HG02798 (cell line): ENCODE results near the gene CLDN7.
A peak's percentile ranks its signal among the peaks of the same experiment; 100 is the strongest.
"Not testable (repeated sequence)": the region's sequence is repeated elsewhere in the genome, so short reads cannot be mapped to it uniquely, and the experiment has no call there.

Experiments
- ATAC-seq: cut with Tn5 transposase; IDR thresholded peaks from one replicate; pipeline ENCODE4 v1.9.1; 2021; ENCODE audit warnings: mild to moderate bottlenecking; ENCODE audit not compliant: unreplicated experiment, poor library complexity

Gene CLDN7

DNA sequence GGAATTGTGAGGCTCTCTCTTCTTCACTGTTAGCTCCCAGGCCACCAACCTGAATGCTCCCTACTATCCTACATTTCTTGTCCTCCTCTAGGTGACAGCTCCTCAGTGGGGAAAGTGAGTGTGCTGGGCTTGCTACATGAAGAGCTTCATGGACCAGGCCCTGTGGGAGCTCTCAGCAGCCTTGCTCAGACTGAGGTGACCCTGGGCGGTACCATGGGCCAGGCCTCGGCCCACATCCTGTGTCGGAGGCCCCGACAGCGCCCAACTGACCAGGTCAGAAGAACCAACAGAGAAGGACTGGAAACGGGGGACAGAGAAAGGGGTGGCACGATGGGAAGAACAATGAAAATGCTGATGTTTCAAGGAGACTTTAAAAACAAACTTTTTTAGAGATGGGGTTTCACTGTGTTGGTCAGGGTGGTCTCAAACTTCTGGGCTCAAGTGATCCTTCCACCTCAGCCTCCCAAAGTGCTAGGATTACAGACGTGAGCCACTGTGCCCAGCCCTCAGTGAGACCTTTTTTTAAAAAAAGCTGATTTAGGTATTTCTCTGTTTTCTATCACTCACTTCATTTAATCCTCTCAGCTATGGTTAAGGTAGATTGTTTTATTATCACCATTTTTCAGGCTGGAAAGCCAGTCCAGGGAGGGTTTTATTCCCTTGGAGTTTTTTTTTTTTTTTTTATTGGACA lies 5.4 kb downstream of the CLDN7 start:
- ATAC-seq, result no peak

DNA sequence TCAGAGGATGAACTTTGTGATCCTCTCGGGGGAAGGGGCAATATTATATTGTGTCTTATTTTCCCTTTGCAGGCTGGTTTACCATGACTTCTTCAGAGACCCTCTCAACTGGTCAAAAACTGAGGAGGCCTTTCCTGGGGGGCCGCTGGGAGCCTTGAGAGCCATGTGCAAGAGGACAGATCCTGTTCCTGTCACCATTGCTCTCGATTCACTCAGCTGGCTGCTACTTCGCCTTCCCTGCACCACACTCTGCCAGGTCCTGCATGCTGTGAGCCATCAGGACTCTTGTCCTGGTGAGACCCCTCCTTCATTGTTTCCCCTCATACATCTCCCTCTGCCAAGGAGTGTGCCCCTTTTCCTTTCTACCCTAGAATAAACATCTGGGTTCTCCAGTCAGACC lies 7.8 kb downstream of the CLDN7 start:
- no peak for ATAC-seq

DNA sequence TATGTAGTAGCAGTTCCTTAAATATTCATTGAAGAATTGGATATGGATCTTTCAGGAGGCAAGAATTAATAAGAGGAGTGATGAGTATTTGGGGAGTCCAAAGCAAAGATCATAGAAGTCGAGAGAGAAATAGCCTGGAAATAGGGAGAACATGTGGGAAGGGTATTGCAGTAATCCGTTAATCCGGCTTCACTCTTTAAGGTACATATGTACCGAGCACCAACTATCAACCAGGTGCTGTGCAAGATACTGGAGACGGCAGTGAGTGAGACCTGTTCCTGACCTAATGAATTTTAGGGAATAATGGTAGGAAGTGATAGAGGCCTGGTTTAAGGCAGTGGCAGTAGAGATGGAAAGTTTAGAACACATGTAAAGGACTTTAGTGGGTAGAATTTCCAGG lies 9.2 kb downstream of the CLDN7 start:
- no peak for ATAC-seq

DNA sequence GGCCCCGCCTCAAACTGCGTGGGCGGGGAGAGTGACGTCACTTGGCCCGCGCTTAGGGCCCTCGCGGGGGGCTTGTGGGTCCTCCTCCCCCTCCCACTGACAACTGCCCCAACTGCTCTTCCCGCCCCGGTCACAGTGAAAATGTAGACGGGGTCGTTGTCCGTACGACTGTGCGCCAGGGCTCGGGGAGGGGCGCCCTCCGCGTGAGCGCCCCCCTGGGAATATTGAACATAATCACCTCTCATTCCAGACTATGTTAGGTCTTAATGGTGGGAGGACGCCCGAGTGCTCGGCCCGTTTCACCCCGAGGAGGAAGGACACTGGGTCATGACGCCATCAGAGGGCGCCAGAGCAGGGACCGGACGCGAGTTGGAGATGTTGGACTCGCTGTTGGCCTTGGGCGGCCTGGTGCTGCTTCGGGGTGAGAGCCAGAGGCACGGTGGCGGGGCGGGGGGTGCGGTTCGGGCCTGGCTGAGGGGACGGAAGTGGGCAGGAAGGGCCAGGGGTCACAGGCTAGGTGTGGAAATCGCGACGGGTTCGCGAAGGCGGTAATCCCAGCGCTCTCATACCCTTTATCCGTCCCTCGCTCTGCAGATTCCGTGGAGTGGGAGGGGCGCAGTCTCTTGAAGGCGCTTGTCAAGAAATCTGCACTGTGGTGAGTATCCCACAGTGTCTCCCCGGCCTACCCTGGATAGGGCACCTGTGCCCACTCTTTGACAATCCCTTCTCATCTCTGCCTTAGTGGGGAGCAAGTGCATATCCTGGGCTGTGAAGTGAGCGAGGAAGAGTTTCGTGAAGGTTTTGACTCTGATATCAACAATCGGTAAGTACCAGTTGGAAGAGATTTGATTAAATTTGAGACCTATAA lies 9.9 kb downstream of the CLDN7 start, which contains the start of gene ELP5:
TSS of gene ELP5 (plus strand) at position 40 of the 868 bp plus-strand sequence. CDS start at position 376, 336 bp downstream.
- peak; percentile 51 for ATAC-seq

DNA sequence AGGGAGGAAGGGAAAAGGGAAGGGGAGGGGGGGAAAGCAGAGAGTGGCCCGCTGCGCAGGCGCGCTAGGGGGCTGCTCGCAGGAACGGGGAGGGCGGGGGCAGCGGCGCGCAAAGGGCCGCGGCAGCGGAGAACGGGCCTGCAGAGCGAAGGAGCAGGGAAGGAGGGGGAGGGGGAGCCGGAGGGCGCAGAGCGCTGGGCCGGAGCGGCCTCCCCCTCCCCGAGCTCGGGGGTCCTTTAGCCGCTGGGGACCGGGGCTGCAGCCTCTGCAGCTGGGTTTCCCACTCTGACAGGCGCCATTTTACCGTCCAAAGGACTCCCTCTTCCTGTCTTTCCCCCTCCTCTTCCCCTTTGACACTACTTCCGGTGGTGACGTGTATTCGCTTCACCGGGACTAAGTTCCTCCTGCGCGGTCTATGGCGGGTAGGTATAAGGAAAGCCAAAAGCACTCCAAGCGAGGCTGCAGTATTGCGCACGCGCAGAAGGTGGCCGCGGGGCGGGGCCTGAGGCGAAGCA lies 10.6 kb downstream of the CLDN7 start, which contains the start of gene CTDNEP1:
TSS of gene CTDNEP1 (minus strand) at position 74 of the 515 bp plus-strand sequence. CDS start 438 bp downstream, outside the sequence.
- ATAC-seq, result peak; percentile 85

DNA sequence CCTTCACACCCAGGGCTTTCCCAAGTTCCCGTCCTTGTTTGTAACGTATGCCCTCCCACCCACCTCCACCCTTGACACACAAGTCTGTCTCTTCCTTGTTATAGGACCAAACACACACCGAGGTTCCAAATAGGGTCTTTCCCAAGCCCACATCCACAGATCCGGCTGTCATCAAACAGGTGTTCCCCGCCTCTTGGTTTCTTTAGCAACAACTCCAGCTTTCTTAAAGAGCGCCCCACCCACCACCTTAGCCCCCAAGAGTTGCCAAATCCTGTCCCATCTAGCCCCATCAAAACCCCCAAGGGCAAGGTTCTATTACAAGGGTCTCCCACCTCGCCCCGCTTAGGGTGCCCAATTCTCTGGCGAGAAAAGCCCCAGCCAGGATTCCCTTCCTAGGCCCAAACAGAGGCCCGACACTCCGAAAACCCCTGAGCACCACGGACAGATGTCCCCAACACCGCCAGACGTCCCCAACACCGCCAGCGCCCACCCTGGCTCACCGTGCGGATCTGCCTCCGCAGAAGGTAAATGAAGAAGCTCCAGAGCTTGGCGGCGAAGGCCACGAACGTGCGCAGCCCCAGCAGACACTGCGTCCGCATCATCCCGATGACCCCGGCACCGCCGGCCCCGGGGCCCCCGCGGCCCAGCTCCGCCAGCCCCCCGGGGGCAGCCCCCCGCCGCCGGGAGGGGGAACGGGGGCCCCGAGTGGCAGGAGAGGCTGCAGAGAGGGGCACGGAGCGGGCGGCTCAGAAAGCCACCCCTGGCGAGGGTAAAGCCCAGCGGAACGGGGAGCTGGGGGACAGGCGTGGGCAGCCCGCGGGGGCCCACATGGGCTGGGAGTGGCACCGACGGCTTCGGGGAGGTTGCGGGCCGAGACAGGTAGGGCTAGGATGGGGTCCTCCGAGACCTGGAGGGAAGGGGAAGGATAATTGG lies 11.3 kb downstream of the CLDN7 start:
- peak; percentile 7 for ATAC-seq

DNA sequence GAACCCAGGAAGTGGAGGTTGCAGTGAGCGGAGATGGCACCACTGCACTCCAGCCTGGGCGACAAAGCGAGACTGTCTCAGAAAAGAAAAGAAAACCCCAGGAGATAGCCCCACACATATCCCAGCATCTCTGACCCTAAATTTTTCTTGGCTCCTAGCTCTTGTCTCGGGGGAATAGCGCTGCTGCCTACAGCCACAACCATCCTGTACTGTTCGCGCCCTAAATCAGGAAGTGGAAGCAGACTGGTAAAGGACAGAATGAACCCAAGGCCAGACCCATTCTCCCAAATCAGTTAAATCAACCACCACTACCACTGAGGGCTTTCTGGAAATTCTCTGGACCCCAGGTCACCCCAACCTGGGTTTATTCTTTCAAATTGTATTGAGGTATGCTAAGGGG lies 12.4 kb downstream of the CLDN7 start:
- ATAC-seq, result no peak

DNA sequence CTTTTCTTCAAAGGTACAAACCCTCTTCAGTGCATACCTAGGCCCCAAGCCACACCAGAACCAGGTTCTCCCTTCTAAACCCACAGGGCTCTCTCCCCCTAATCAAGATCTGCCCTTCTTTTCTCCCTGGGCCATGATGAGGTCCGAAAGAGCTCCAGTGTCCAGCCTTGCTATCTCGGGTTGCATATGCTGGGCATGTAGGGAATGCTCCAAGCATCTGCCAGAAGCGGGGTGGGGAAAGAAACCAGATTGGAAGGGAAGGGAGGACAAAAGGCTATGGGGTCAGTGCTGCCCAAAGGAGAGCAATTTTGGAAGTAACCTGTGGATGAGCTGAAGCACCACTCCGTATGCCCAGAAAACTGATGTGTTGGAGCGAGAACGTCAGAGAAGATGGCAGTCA lies 13.1 kb downstream of the CLDN7 start:
- ATAC-seq, result no peak

DNA sequence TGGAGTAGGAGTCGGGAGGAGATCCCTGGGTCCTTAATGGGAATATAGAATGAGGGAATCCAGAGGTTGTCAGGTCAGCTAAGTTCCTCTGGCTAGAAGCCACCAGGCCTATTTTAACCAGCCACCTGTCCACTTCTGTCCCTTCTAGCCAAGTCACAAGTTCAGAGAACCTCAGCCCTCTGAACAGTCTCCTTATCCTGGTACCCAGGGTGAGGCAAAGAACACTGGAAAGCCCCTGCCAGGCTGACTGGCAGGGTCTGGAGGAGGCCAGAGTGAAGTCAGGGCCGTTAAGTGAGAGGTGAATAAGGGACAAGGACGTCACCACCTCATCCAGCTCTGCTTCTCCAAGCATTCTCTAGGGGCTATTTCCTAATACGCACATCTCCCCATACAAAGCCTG lies 13.5 kb downstream of the CLDN7 start:
- no peak for ATAC-seq

DNA sequence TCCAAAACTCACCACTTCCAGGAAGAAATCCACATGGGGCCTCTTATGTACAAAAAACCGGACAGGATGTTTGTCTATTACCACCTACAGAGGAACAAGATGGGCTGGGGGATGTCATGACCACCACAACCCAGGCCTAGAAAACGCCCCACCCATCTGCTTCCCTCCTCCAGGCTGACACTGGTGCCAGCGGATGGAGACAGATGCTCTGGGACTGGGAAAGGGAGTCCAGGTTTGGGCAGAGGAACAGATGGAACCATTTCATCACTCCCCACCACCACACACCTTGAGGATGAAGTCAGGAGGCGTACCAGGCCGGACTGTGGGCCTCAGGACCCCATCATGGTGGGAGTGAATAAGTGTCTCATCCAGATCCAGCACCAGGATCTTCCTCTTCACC lies 15.5 kb downstream of the CLDN7 start:
- ATAC-seq, result no peak

DNA sequence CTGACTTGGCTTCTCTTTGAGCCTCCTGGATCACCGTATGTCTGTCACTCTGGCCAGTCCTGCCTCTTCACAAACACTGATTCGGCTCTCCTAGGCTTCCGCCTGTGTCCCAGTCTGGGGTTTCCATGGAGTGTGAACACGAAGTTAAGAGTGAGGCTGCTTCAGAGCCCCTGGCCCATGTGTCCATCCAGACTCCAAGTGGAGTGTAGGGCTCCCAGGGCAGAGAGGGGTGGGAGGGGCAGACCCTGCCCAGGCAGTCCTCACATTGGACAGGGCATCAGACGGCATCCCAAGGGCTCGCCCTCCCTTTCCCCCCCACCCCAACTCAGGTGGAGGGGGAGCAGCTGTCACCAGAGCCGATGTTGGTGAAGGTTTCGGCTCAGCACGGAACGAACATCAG lies 18.4 kb downstream of the CLDN7 start:
- not testable (repeated sequence) for ATAC-seq

DNA sequence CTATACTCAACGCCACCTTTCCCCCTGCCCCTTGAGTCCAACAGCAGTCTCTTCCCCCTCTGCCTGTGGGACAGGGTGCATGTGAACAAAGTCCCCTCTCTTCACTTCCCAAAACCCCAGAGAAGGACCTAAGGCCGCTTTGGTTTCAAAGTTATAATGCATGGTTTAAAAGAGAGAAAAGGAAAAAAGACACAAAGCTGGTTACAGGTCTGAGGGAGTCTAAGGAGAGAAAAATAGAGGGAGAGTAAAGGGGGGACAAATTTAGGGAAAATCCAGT lies 18.9 kb downstream of the CLDN7 start:
- no peak for ATAC-seq

DNA sequence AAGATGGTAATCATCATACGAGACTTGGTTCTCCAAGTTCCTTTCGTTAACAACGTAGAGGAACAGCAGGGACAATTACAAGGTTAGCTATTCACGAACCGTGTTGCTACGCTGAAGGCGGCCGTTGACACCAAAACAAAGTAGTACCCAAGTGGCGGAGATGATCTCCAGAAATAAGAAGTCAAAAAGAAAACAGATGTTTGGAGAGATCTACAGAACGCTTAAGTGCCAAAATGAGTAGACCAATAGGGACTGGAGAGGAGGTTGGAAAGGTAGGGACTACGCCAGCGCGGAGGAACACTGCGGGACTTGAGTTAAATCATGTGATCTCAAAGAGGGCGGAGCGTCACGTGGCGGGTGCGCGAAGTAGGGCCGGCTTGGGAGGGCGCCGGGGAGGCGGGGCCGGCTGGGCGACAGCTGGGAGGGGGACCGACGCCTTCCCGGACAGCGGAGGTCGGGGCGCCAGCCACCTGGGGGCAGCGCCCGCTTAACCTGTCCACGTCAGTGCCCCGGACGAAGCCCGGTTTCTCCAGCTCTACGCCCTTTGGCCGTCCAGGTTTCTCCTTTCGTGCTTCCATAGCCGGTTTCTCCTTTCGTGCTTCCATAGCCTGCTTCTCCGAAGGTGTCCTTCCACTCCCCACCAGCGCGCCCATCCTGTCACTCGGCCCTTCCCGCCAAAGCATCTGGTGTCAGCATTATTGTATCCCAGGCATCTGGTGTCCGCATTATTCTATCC lies 19.4 kb downstream of the CLDN7 start:
- ATAC-seq, result peak; percentile 53

DNA sequence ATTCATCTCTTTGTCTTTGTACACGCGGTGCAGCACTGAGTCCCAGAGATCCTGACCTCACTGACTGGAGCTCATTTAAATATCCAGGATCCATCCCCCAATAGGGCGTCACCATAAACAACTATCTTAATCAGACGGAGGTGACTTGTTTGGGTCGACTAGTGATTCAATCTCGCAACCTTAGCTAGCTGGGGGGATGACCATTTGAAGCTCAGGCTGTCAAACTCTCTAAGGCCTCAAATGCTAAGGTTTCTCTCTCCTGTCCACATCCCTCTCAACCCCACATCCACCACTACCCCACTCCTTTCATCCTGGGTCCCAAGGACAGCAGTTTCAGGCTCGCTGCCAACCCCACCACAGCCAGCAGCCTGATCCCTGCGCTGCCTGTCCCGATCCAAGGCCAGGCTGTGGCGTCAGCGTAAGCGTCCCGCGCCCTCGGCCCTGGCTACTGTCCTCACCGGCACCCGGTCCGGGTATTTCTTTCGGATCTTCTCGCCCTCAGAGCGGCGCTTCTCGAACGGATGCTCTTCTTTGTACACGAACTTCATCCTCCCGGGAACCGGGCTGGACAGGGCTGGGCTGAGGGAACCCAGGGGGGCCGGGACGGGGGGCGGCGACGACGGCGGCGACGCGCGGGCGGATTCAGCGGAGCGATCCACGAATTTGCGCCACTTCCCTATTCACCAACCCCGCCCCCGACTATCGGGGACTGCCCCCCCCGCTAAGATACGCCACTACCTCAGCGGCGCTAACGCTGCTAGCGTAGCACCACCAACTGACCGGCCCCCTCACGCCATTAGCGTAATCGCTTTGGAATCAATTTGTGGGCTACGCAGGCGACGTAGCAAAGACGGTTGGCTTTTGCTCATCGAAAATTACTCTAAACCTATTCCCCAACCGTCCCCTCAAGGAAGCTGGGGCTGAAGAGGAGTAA lies 20.2 kb downstream of the CLDN7 start, which contains the start of gene GABARAP:
TSS of gene GABARAP (minus strand) at position 667 of the 934 bp plus-strand sequence. CDS start at position 548, 119 bp downstream.
- ATAC-seq, result peak; percentile 45

DNA sequence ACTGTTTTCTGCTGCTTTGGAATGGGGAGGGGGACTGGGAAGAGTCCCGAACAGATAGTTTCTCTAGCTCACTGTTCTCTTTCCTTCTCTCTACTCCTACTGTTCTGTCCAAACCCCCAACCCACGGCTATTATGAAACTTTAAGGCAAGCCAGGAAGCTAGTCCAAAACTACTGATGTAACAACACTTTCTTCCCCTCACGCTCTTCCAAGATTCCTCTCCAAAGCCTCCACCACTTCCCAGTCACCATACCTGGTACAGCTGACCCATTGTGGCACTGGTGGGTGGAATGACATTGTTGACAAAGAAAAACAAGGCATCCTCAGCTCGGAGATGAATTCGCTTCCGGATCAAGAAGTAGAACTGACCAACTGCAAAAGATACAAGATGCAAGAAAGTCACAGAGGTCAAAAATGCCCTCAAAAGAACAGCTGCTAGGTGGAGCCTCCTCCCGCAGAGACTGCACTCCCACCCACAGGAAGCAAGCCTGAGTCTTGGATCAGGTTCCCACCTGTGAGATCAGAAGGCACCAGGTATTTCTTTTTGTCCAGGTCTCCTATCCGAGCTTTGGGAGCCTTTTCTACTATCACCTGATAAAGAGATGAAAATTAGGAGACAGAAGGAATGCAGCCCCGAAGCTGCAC lies 21.1 kb downstream of the CLDN7 start:
- no peak for ATAC-seq

DNA sequence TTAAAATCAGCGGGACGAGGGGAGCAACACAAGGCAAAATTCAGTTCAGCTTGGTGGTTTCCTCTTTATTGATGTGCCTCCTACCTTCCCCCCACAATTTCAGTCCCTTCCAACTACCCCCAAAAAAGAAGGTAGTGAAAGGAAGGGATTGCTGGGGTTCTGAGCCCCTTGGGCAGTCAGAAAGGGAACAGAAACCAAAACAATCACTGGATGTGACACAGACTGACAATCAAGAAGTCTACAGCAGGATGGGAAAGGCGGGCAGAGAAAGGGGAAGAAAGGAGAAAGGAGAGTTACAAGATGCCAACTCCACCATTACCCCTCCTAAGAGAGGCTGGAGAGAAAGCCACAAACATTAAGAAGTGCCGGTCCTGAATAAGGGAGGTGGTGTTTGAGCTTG lies 21.9 kb downstream of the CLDN7 start:
- ATAC-seq, result no peak

DNA sequence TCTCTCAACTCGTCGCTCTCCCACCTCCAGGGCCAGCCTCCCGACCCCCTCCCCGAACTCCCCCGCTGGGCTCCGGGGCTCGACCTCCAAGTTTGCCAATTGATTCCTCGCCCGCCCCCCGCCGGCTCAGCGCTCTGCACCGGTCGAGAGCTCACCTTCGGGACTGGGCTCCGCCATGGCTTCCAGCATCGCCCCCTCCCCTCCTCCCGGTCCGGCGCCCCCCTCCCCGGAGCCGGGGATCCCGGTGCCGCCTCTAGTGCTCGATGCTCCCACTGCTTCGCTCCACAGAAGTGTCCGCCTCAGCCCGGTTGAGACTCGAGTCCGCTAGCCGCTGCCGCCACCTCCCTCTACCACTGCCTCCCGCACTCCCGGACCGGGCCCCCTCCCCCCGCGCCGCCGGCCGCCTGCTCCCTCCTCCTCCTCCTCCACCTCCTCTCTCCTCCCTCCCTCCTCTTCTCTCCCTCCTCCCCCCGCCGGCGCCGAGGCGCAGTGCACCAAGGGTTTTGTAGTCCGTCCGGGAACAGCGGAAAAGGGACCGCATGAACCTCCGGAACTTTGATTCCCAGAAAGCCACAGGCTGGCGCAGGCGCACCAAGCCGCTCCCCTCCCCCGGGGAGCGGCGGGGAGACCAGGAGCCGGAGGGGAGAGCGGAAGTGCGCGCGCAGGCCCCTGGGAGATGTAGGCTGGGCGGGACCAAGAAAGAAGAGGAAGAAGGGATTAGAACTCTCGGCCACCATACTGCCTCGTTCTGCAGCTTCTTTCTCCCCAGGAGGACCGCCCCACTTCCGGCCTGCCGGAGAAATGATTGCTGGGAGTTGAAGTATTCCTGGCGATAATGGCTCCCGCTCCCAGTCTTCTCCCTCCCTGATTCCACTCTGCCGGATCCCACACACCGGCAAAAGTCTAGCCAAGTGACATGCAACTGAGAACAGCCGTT lies 22.9 kb downstream of the CLDN7 start, which contains the start of gene PHF23:
TSS of gene PHF23 (minus strand) at position 367 of the 937 bp plus-strand sequence. CDS start at position 189, 178 bp downstream.
- ATAC-seq, result peak; percentile 64
